Aorta (tissue), 5 donors: Measurements from ENCODE around the gene VKORC1. TPM values are rescaled to one million over a fixed set of nuclear protein-coding genes. Genes with fewer than 3 reads are reported as not detected.

Source experiments
- ATAC-seq: fragments of 200-7000 bp; cut with Tn5 transposase; one replicate; pipeline ENCODE4 v1.9.1; 2022; ENCODE audit warnings: moderate library complexity; ENCODE audit not compliant: low FRiP score
- DNase-seq, 2 donors: peaks; one replicate each; pipeline ENCODE4 v3.0.0-alpha.2; 2020
- H3K27ac ChIP-seq, 2 donors: one replicate each; pipeline ENCODE4 v1.5.1; 2013; ENCODE audit warnings: low read length in 2 of 2, mild to moderate bottlenecking in 2 of 2, moderate library complexity in 2 of 2, control low read depth in 1 of 2, inconsistent platforms in 1 of 2, low read depth in 1 of 2
- H3K27me3 ChIP-seq, 2 donors: one replicate each; pipeline ENCODE4 v1.6.1; 2013; ENCODE audit warnings: control low read depth in 1 of 2, low read length in 1 of 2, mild to moderate bottlenecking in 1 of 2, moderate library complexity in 1 of 2; ENCODE audit not compliant: insufficient read depth in 2 of 2, control insufficient read depth in 1 of 2
- H3K36me3 ChIP-seq, 2 donors: one replicate each; pipeline ENCODE4 v1.6.1; 2013; ENCODE audit warnings: control low read depth in 1 of 2, low read length in 1 of 2, mild to moderate bottlenecking in 1 of 2; ENCODE audit not compliant: insufficient read depth in 2 of 2, control insufficient read depth in 1 of 2
- H3K4me1 ChIP-seq, 2 donors: one replicate each; pipeline ENCODE4 v1.6.1; 2013; ENCODE audit warnings: low read length in 2 of 2, control low read depth in 1 of 2, mild to moderate bottlenecking in 1 of 2, moderate library complexity in 1 of 2; ENCODE audit not compliant: insufficient read depth in 2 of 2, control insufficient read depth in 1 of 2
- H3K4me3 ChIP-seq, 2 donors: one replicate each; pipeline ENCODE4 v1.5.1; 2013; ENCODE audit warnings: low read length in 2 of 2, control low read depth in 1 of 2, mild to moderate bottlenecking in 1 of 2
- H3K9me3 ChIP-seq: one replicate; pipeline ENCODE4 v1.6.1; 2013; ENCODE audit warnings: mild to moderate bottlenecking, low read length; ENCODE audit not compliant: control insufficient read depth
- WGBS, 2 donors: extraction: QIAGEN DNeasy Blood & Tissue Kit; methylation state at CpG; one replicate each; pipeline ENCODE4 v1.1.7; 2013; 5-methylcytosine and 5-hydroxymethylcytosine counted together
- intact Hi-C, 2 donors: fragments of 100-400 bp; cut with DNase I; formaldehyde crosslinking; loops; one replicate each; pipeline versions ENCODE4 v1.14.2 to v1.15.0; 2022
- polyA plus RNA-seq, 2 donors: library from polyadenylated mRNA; stranded (reverse); fragments of 200-250 nt; gene quantifications; one replicate each; pipeline ENCODE4 v1.2.3, GENCODE V29; 2013
- total RNA-seq, 2 donors: library from RNA; stranded (reverse); fragmentation: NEBNext Ultra II Directional; extraction: Animal tissue kit (Norgen Biotek cat#: 25700); gene quantifications; one replicate each; pipeline ENCODE4 v1.2.1, GENCODE V29; 2021
- donor health status: healthy with polysubstance abuse.
- donor health status: Bipolar disorder and iron deficiency.
- donor health status: DM: no; HTN: no; CAD: no.
- donor health status: DM: no; HTN: no; CAD: no.
- donor health status: DM: yes; HTN: yes; CAD: no.

The VKORC1 gene
- total and polyA plus RNA-seq, 4 donors, result 75.7 to 206 (median 126) TPM

DNA sequence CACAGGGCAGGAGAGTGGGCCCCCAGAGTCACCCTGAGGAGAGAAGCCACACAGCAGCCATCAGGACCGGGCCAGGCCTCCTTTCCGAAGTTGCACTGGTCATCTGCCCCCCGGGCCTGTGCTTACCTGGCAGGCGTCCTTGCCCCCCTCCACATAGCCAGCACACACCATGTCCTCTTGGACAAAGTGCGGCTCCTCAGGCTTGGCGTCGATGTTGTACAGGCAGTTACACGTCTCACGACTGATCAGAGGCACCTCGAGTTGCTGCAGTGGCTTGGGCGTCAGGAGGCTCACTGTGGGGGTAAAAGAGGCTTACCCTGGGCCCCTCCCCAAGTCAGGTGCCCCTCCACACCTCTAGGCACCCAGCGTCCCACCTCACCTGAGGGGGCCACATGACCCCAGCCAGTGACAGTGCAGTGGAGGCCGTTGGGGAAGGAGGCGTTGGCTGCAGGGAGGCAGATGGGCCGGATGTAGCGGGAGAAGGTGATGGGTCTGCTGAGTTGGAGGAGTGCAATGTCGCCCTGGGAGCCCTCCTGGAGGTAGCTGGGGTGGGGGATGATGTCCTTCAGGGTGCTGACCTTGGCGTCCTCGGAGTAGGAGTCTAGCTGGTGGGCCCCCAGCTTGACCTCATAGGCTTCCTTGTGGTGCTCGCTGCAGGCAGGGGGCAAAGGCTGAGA lies 37.8 kb upstream of the VKORC1 start:
- DNase-seq (no peak), ATAC-seq (no peak)
- WGBS, 2 donors, result 84 to 85% methylated on average over 20 of the region's 20 CpGs
- peaks cover 0 to 6% of the 10 kb centered on the region in 2 donors for H3K36me3 ChIP-seq
- no peaks in the 10 kb centered on the region for H3K4me1 ChIP-seq
- no peak overlapping the region for H3K4me3 ChIP-seq
- no peaks in the 10 kb centered on the region for H3K9me3 ChIP-seq
- H3K27ac ChIP-seq, result no peak overlapping the region
- H3K27me3 ChIP-seq, result no peaks in the 10 kb centered on the region
- intact Hi-C loops, result no loop called here

DNA sequence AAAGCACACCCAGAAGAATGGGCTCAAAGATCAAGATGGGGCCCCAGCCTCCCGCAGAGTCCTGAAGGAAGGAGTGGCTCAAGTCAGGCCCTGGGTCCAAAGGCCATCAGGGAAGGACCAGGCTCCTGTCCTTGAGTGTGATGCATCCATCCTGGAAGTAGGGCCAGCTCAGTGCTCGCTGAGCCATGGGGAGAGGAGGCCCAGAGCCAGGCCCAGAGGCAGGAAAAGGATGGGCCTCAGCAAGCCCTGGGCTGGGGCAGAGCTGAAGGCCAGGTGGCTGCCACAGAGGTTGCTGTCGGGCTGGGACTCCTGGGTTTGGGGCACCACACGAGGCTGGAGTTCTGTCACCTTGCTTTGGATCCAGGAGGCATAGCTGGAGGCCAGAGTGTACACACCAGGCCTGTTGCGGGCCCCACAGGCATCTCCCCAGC lies 37.3 kb upstream of the VKORC1 start:
- DNase-seq (no peak), ATAC-seq (no peak)
- Histone ChIP-seq H3K4me3 (no peak overlapping the region), H3K27ac (no peak overlapping the region), H3K36me3 (peaks cover 0 to 8% of the 10 kb centered on the region in 2 donors), H3K4me1 (no peaks in the 10 kb centered on the region), H3K9me3 (no peaks in the 10 kb centered on the region), H3K27me3 (no peaks in the 10 kb centered on the region)
- 83 to 91% methylated on average over 5 of the region's 5 CpGs for WGBS, 2 donors
- intact Hi-C loops, result no loop called here

DNA sequence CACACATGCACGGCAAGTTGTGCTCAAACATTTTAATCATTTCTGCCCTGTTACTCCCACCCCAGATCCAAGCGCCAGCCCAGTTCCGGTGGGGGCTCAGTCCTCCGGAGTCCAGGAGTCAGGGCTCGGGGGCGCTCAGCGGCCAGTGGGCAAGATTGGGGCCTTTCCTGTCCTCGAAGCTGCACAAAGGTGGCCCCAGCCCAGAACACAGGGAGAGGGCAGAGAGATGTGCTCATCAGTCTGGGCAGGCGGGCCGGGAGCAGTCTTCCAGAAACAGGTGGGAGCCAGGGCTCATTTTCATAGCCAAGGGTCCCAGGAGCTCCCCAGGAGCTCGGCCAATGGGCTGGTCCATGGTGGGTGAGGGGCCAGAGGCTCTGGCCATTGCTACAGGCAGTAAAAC lies 36.8 kb upstream of the VKORC1 start:
- Histone ChIP-seq H3K27me3 (no peaks in the 10 kb centered on the region), H3K9me3 (no peaks in the 10 kb centered on the region), H3K4me3 (no peak overlapping the region), H3K27ac (no peak overlapping the region), H3K4me1 (no peaks in the 10 kb centered on the region), H3K36me3 (peaks cover 0 to 8% of the 10 kb centered on the region in 2 donors)
- DNase-seq (no peak), ATAC-seq (no peak)
- 91% methylated on average over 11 of the region's 11 CpGs for WGBS, 2 donors
- intact Hi-C loops, result no loop called here

DNA sequence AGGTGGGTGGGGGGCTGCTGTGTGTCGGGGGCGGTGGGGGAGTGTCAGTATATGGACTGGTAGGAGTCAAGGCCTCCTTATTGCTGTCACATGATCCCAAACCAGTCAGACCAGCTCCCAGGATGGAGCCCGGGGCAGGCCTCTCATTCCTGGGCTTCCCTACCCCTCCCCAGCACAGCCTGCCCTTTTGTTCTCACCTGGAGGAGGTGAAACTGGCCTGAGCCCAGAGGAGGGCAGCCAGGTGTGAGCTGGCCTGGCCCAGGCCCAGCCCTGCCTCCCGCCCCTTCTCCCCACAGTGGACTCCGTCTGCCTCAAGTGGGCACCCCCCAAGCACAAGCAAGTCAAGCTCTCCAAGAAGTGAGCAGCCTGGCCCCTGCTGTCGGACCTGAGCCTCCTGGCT lies 36.3 kb upstream of the VKORC1 start:
- H3K4me3 ChIP-seq, result no peak overlapping the region
- WGBS, 2 donors, result 64 to 68% methylated on average over 6 of the region's 6 CpGs
- no peak for ATAC-seq
- H3K36me3 ChIP-seq, result peaks cover 0 to 8% of the 10 kb centered on the region in 2 donors
- DNase-seq, result no peak
- no peaks in the 10 kb centered on the region for H3K9me3 ChIP-seq
- no peaks in the 10 kb centered on the region for H3K27me3 ChIP-seq
- intact Hi-C loops, result no loop called here
- no peaks in the 10 kb centered on the region for H3K4me1 ChIP-seq
- no peak overlapping the region for H3K27ac ChIP-seq

DNA sequence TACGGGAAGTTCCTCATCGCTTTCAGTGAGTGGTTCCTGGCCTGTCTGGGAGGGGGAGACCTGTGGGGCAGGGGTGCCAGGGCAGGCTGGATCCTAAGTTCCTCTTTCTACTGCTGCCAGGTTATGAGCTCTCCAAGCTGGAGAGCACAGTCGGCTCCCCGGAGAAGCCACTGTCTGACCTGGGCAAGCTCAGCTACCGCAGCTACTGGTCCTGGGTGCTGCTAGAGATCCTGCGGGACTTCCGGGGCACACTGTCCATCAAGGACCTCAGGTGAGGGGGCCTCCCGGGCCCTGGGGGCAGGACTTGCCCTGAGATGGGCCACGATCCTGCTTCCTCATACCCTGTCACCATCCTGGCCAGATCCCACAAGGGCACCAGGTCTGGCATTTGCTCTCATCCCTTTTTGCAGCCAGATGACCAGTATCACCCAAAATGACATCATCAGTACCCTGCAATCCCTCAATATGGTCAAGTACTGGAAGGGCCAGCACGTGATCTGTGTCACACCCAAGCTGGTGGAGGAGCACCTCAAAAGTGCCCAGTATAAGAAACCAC lies 35.8 kb upstream of the VKORC1 start:
- intact Hi-C loops, result no loop called here
- Histone ChIP-seq H3K36me3 (peaks cover 0 to 8% of the 10 kb centered on the region in 2 donors), H3K27ac (no peak overlapping the region), H3K4me3 (no peak overlapping the region), H3K27me3 (no peaks in the 10 kb centered on the region), H3K9me3 (no peaks in the 10 kb centered on the region), H3K4me1 (no peaks in the 10 kb centered on the region)
- 87 to 89% methylated on average over 10 of the region's 10 CpGs for WGBS, 2 donors
- DNase-seq, result no peak
- no peak for ATAC-seq

DNA sequence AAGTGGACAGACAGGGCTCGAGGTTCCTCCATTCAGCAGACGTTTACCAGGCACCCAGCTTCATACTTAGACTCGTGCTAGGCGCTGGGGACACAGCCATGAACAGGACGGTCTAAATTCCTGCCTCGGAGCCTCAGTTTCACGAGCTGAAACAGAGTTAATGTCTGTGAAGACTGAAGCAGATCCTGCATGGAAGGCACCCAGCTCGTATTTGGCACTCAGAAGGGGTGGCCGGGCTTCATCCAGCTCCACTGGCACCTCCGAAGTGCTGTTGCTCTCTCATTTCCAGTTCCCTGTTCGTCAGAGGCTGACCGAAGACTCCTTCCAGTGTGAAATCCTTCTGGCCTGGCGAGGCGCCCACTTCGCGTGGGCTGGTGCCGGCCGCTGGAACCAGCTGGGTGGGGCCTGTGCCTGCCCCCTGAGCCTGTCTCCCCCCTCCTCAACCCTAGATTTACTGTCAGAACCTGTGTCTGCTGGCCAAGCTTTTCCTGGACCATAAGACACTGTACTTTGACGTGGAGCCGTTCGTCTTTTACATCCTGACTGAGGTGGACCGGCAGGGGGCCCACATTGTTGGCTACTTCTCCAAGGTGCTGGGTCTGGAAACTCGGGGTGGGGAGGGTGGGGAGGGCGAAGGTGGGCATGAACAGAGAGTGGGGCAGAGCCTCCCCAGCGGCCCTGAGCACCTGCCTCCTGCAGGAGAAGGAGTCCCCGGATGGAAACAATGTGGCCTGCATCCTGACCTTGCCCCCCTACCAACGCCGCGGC lies 35.2 kb upstream of the VKORC1 start:
- H3K27ac ChIP-seq, result no peak overlapping the region
- no peaks in the 10 kb centered on the region for H3K27me3 ChIP-seq
- WGBS, 2 donors, result 62 to 63% methylated on average over 28 to 29 of the region's 29 CpGs
- peaks cover 0 to 8% of the 10 kb centered on the region in 2 donors for H3K36me3 ChIP-seq
- no peaks in the 10 kb centered on the region for H3K9me3 ChIP-seq
- ATAC-seq (no peak), DNase-seq (peak; percentile 83 to 87)
- intact Hi-C loops, result no loop called here
- H3K4me3 ChIP-seq, result no peak overlapping the region
- H3K4me1 ChIP-seq, result no peaks in the 10 kb centered on the region

DNA sequence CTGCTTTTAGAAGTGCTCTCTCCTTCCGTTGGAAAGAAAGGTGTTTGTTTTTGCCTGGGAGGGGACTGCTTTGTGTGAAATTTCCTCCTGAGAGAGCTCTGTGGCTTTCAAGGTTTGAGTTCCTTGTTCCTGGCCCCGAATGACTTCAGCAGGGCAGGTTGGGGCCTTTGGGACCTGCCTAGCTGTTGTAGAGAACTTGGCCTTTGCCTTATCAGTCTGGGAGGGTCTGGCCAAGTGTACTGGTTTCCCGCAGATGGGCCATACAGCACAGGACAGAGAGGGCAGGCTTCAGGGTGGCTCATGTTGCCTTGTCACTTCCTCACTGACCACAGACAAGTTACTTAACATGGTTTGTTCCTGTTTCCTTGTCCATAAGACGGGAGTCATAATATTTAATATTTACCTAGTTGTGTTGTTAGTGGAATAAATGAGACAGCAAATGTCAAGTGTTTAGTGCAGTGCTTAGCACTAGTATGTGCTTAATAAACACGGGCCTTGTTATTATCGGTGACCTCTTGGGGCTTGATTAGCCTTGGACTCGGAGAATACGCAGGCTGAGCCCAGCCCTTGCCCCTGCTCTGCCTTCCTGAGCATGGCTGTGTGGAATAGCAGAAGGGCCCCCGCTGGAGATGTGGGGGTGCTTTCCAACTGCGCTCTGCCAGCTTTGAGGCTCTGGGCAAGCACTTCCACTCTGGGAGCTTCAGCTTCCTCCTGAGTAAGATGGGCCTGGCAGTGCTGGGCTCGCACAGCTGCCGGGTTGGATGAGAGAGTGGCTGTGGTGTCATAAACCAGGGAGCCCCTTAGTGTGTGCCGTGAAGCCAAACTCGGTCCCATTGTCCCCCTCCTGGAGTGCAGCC lies 34.3 kb upstream of the VKORC1 start:
- Histone ChIP-seq H3K27me3 (no peaks in the 10 kb centered on the region), H3K27ac (no peak overlapping the region), H3K4me1 (no peaks in the 10 kb centered on the region), H3K36me3 (peaks cover 0 to 8% of the 10 kb centered on the region in 2 donors), H3K9me3 (no peaks in the 10 kb centered on the region), H3K4me3 (no peak overlapping the region)
- intact Hi-C loops, result no loop called here
- DNase-seq (peak in 1 of 2 donors; percentile 70), ATAC-seq (peak; percentile 45)
- WGBS, 2 donors, result 80 to 83% methylated on average over 14 of the region's 14 CpGs

DNA sequence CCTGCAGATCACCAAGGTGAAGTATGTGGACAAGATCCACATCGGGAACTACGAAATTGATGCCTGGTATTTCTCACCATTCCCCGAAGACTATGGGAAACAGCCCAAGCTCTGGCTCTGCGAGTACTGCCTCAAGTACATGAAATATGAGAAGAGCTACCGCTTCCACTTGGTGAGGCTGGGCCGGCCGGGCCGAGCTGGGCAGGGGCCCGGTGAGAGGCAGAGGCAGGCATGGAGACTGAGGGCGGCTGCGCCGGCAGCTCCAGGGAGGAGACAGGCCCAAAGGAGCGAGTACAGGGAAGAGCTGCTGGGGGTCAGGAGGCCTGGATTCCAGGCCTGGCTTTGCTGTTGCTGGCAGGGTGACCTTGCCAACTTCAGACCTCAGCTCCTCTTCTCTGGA lies 32.6 kb upstream of the VKORC1 start:
- Histone ChIP-seq H3K36me3 (peaks cover 0 to 8% of the 10 kb centered on the region in 2 donors), H3K4me3 (no peak overlapping the region), H3K9me3 (no peaks in the 10 kb centered on the region), H3K4me1 (no peaks in the 10 kb centered on the region), H3K27me3 (no peaks in the 10 kb centered on the region), H3K27ac (no peak overlapping the region)
- DNase-seq (no peak), ATAC-seq (no peak)
- intact Hi-C loops, result no loop called here
- WGBS, 2 donors, result 91 to 92% methylated on average over 13 of the region's 13 CpGs
